SK-N-SH (cell line): ENCODE measurements around the gene TRPM1. TPM values are rescaled to one million over a fixed set of nuclear protein-coding genes. Genes with fewer than 3 reads are reported as not detected.

Source experiments
- CTCF ChIA-PET: fragments of 300-600, 350-600 bp; formaldehyde crosslinking; extraction: SDS; loops from one replicate; lab custom pipeline; 2021; lab: Yijun Ruan, JAX
- POLR2A ChIA-PET: fragments of 350-600 bp; sonication (Branson Sonifier 250); formaldehyde crosslinking; extraction: SDS; loops from one replicate; lab custom pipeline; 2020; ENCODE audit warnings: antibody characterized with exemption, inconsistent platforms; lab: Yijun Ruan, JAX
- DNase-seq: peaks from one replicate; pipeline ENCODE4 v3.0.0; 2012
- H2AFZ ChIP-seq: fragments of 200-600 bp; sonication (generic); 2 replicates; pipeline ENCODE4 v1.8.1; 2016; ENCODE audit warnings: antibody characterized with exemption, mild to moderate bottlenecking, low read depth
- H3F3A ChIP-seq: fragments of 200-600 bp; sonication (generic); replicated peaks from 2 replicates; pipeline ENCODE3; 2016; ENCODE audit warnings: antibody characterized with exemption, mild to moderate bottlenecking; ENCODE audit not compliant: insufficient read depth
- H3K27ac ChIP-seq, 2 experiments: fragments of 200-500 bp in 1 of 2; fragments of 200-600 bp in 1 of 2; sonication (Bioruptor generic) in 1 of 2; sonication (generic), shearing (Covaris generic) in 1 of 2; 2 replicates each; pipeline versions ENCODE4 v1.5.1 to v1.6.1; 2014 to 2016; ENCODE audit warnings: low read depth in 2 of 2, inconsistent platforms in 1 of 2, low read length in 1 of 2, mild to moderate bottlenecking in 1 of 2, mixed read lengths in 1 of 2
- H3K27me3 ChIP-seq: fragments of 200-600 bp; sonication (generic), shearing (Covaris generic); 2 replicates; pipeline ENCODE4 v1.6.1; 2016; ENCODE audit warnings: mixed run types; ENCODE audit not compliant: insufficient read depth
- H3K36me3 ChIP-seq, 2 experiments: fragments of 200-500 bp in 1 of 2; fragments of 200-600 bp in 1 of 2; sonication (Bioruptor generic) in 1 of 2; sonication (generic) in 1 of 2; replicated peaks in 1 of 2; 2 replicates each; pipeline versions ENCODE3 to v1.5.1; 2014 to 2016; ENCODE audit warnings: low read length in 1 of 2, mild to moderate bottlenecking in 1 of 2; ENCODE audit not compliant: insufficient read depth in 2 of 2, control insufficient read depth in 1 of 2
- H3K4me1 ChIP-seq, 2 experiments: fragments of 200-500 bp in 1 of 2; fragments of 200-600 bp in 1 of 2; sonication (Bioruptor generic) in 1 of 2; sonication (generic), shearing (Covaris generic) in 1 of 2; 2 replicates each; pipeline versions ENCODE4 v1.5.1 to v1.6.1; 2014 to 2016; ENCODE audit warnings: low read depth in 1 of 2, low read length in 1 of 2, mixed run types in 1 of 2; ENCODE audit not compliant: insufficient read depth in 2 of 2, control insufficient read depth in 1 of 2
- H3K4me2 ChIP-seq: fragments of 200-600 bp; sonication (generic), shearing (Covaris generic); 2 replicates; pipeline ENCODE4 v1.6.1; 2017; ENCODE audit warnings: mixed run types
- H3K4me3 ChIP-seq, 2 experiments: fragments of 200-500 bp in 1 of 2; fragments of 200-600 bp in 1 of 2; sonication (Bioruptor generic) in 1 of 2; sonication (generic), shearing (Covaris generic) in 1 of 2; 2 replicates each; pipeline versions ENCODE4 v1.5.1 to v1.8.1; 2014 to 2016; ENCODE audit warnings: low read depth in 2 of 2, inconsistent platforms in 1 of 2, low read length in 1 of 2, mild to moderate bottlenecking in 1 of 2, mixed read lengths in 1 of 2, moderate library complexity in 1 of 2
- H3K79me2 ChIP-seq: fragments of 200-600 bp; sonication (generic); 2 replicates; pipeline ENCODE4 v1.8.1; 2017; ENCODE audit warnings: mild to moderate bottlenecking; ENCODE audit not compliant: insufficient read depth
- H3K9ac ChIP-seq: fragments of 200-600 bp; sonication (generic); 2 replicates; pipeline ENCODE4 v1.6.1; 2017; ENCODE audit warnings: mixed run types
- H3K9me2 ChIP-seq: fragments of 200-600 bp; sonication (generic); 2 replicates; pipeline ENCODE4 v1.6.1; 2017; ENCODE audit warnings: mixed run types
- H3K9me3 ChIP-seq: fragments of 200-600 bp; sonication (generic); 2 replicates; pipeline ENCODE4 v1.6.1; 2017; ENCODE audit warnings: mixed run types, mild to moderate bottlenecking, moderate library complexity
- H4K20me1 ChIP-seq: fragments of 200-600 bp; sonication (generic); 2 replicates; pipeline ENCODE4 v1.6.1; 2017; ENCODE audit warnings: mild to moderate bottlenecking, mixed run types; ENCODE audit not compliant: insufficient read depth
- ELF1 ChIP-seq: IDR thresholded peaks from 2 replicates; pipeline ENCODE4 v1.4.0; 2012
- FOXM1 ChIP-seq: IDR thresholded peaks from 2 replicates; pipeline ENCODE4 v1.4.0; 2012; ENCODE audit warnings: low read depth, mild to moderate bottlenecking
- GATA2 ChIP-seq: sonication (generic); formaldehyde crosslinking; IDR thresholded peaks from 2 replicates; pipeline ENCODE4 v1.5.0; 2020; ENCODE audit warnings: mild to moderate bottlenecking, missing genetic modification reagents
- JUND ChIP-seq: IDR thresholded peaks from 2 replicates; pipeline ENCODE4 v1.4.0; 2012
- MXI1 ChIP-seq: IDR thresholded peaks from 2 replicates; pipeline ENCODE4 v1.6.1; 2012; ENCODE audit warnings: mild to moderate bottlenecking, low read depth, low read length, improper control_type of control experiment
- NRF1 ChIP-seq: IDR thresholded peaks from 2 replicates; pipeline ENCODE4 v1.6.1; 2012; ENCODE audit warnings: low read depth, mild to moderate bottlenecking, low read length
- RFX5 ChIP-seq: IDR thresholded peaks from 2 replicates; pipeline ENCODE4 v1.6.1; 2012; ENCODE audit warnings: mild to moderate bottlenecking, improper control_type of control experiment, low read length
- RXRA ChIP-seq: IDR thresholded peaks from 2 replicates; pipeline ENCODE4 v1.4.0; 2012; ENCODE audit warnings: low read depth, mild to moderate bottlenecking, borderline replicate concordance
- SIN3A ChIP-seq: IDR thresholded peaks from 2 replicates; pipeline ENCODE4 v1.6.1; 2012; ENCODE audit warnings: low read depth, mild to moderate bottlenecking, low read length, moderate library complexity, borderline replicate concordance
- TCF12 ChIP-seq: IDR thresholded peaks from 2 replicates; pipeline ENCODE4 v1.4.0; 2012
- WGBS: methylation state at CpG from one replicate; pipeline ENCODE4 v1.1.6; 2017; ENCODE audit warnings: low lambda C conversion rate; 5-methylcytosine and 5-hydroxymethylcytosine counted together
- polyA plus RNA-seq, 3 experiments: library from polyadenylated mRNA; depleted of rRNA; stranded (reverse); fragments of >200 nt; gene quantifications; 2 replicates each; pipeline ENCODE4 v1.2.3, GENCODE V29; 2012
- TF ChIP-seq, protein P1 (sequence below): fragments of 200-600 bp; sonication (generic); IDR thresholded peaks from 2 replicates; pipeline ENCODE4 v1.6.1; 2017; ENCODE audit warnings: antibody characterized with exemption, mild to moderate bottlenecking, moderate library complexity

TRPM1 gene
- polyA plus RNA-seq, 1 of the 3 experiments (the other 2 are of a cell fraction) = not detected

DNA sequence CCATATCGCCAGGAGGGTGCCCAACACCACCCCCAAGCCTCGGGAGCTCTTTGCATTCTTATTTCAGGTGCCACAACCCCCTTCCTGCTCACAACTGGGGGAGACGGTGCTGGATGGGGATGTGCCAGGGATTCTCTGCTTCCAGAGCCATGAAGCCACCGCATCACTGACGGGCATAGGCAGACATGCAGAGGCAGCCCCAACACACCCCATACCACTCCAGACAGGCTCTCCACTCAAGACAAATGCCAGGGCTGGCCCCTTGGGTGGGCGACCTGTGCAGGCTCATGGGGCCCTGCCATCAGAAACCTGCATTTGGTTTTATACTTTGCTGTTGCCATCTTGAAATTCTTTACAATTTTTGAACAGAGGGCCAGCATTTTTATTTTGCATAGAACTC is 27.0 kb upstream of the TRPM1 start:
- Histone ChIP-seq H3K9ac (no peak overlapping the region), H4K20me1 (no peaks in the 10 kb centered on the region), H3K27ac (no peak overlapping the region), H3K4me2 (no peak overlapping the region), H3K9me2 (no peaks in the 10 kb centered on the region), H3K27me3 (no peaks in the 10 kb centered on the region), H3F3A (no peaks in the 10 kb centered on the region), H3K9me3 (no peaks in the 10 kb centered on the region), H3K4me1 (peaks cover 0 to 13% of the 10 kb centered on the region in 2 experiments; a peak in 1 of 4 replicates), H3K36me3 (no peaks in the 10 kb centered on the region), H2AFZ (no peak overlapping the region), H3K79me2 (no peaks in the 10 kb centered on the region), H3K4me3 (no peak overlapping the region)
- TF ChIP-seq SIN3A (no peak), ELF1 (no peak), JUND (no peak), RFX5 (no peak), NRF1 (no peak), RXRA (no peak)
- TF ChIP-seq, protein P1, sequence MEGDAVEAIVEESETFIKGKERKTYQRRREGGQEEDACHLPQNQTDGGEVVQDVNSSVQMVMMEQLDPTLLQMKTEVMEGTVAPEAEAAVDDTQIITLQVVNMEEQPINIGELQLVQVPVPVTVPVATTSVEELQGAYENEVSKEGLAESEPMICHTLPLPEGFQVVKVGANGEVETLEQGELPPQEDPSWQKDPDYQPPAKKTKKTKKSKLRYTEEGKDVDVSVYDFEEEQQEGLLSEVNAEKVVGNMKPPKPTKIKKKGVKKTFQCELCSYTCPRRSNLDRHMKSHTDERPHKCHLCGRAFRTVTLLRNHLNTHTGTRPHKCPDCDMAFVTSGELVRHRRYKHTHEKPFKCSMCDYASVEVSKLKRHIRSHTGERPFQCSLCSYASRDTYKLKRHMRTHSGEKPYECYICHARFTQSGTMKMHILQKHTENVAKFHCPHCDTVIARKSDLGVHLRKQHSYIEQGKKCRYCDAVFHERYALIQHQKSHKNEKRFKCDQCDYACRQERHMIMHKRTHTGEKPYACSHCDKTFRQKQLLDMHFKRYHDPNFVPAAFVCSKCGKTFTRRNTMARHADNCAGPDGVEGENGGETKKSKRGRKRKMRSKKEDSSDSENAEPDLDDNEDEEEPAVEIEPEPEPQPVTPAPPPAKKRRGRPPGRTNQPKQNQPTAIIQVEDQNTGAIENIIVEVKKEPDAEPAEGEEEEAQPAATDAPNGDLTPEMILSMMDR = no peak
- 45% methylated on average over 4 of the region's 6 CpGs for WGBS
- CTCF ChIA-PET = interaction anchor here (0.8 to 4.6 kb wide), 65 partner anchors 10 to 841 kb away, joined by 3 to 42 read pairs (median 5); partner anchors contain the start of genes FAN1, MTMR10 and TRPM1
- POLR2A ChIA-PET = no interaction called here
- DNase-seq = no peak

DNA sequence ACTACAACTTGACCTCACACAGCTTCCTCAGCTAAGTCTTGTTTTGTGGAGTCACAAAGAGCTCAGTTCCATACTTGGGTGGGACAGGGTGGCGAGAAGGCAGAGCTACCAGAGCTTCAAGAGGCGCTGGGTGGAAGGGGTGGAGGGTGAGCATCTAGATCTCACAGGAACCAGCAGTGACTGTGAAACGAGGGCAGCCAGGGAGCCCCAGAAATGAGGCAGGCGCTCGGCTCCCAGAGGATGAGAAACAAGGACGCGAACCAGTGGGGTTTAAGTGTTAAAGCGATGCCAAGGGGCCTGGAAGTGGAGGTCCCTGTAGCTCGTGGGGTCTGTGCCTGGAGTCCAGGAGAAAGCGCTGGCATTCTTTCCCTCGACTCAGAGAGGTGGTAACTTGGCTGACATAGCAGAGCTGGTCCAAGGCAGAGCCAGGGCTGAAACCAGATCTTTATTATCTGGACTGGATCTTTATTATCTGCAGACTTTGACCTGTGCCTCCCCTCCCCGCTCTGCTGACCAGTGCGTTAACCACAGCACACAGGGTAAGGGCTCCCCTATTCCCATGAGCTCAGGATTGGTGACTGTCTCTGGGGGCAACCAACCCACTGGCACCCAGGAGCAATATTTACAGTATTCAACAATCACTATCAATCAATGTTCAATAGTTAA is 26.2 kb upstream of the TRPM1 start:
- H3K9me3 ChIP-seq = no peaks in the 10 kb centered on the region
- H3K4me3 ChIP-seq = no peak overlapping the region
- no peaks in the 10 kb centered on the region for H3F3A ChIP-seq
- H3K27me3 ChIP-seq = no peaks in the 10 kb centered on the region
- CTCF ChIA-PET = interaction anchor here (1.1 to 4.6 kb wide), 19 partner anchors 11 to 362 kb away, joined by 3 to 42 read pairs (median 9); partner anchors contain the start of gene TRPM1
- H3K4me2 ChIP-seq = no peak overlapping the region
- H3K4me1 ChIP-seq = peaks cover 0 to 13% of the 10 kb centered on the region in 2 experiments; a peak in 1 of 4 replicates
- H3K9me2 ChIP-seq = no peaks in the 10 kb centered on the region
- H3K79me2 ChIP-seq = no peaks in the 10 kb centered on the region
- TF ChIP-seq NRF1 (no peak), FOXM1 (no peak), MXI1 (no peak), TCF12 (peak; percentile 4; the same call in 1 of the 2 replicates), GATA2 (CRISPR knock-in tag) (peak; percentile 44), SIN3A (no peak)
- 73% methylated on average over 10 of the region's 13 CpGs for WGBS
- DNase-seq = no peak
- no peak overlapping the region for H3K27ac ChIP-seq
- H3K9ac ChIP-seq = no peak overlapping the region
- H2AFZ ChIP-seq = no peak overlapping the region
- H4K20me1 ChIP-seq = no peaks in the 10 kb centered on the region
- no peaks in the 10 kb centered on the region for H3K36me3 ChIP-seq
- POLR2A ChIA-PET = no interaction called here
